Psoas muscle (tissue), 8 donors: Measurements from ENCODE around the gene SLC16A9. TPM values are rescaled to one million over a fixed set of nuclear protein-coding genes. Genes with fewer than 3 reads are reported as not detected.

ENCODE experiments used
- ATAC-seq, 4 donors: fragments of 200-7000 bp; cut with Tn5 transposase; one replicate each; pipeline ENCODE4 v1.9.1; 2020; ENCODE audit warnings: moderate library complexity in 3 of 4, mild to moderate bottlenecking in 2 of 4
- DNase-seq, 2 donors: peaks; one replicate each; pipeline ENCODE4 v3.0.0-alpha.2; 2020
- H3K27ac ChIP-seq: fragments of 200-600 bp; one replicate; pipeline ENCODE4 v1.8.0; 2022
- H3K27me3 ChIP-seq, 3 donors: fragments of 200-600 bp in 1 of 3; one replicate each; pipeline versions ENCODE4 v1.6.1 to v1.8.0; 2013 to 2022; ENCODE audit warnings: low read length in 2 of 3, mild to moderate bottlenecking in 2 of 3, moderate library complexity in 1 of 3; ENCODE audit not compliant: insufficient read depth in 3 of 3
- H3K36me3 ChIP-seq, 2 donors: fragments of 200-600 bp in 1 of 2; one replicate each; pipeline versions ENCODE4 v1.6.1 to v1.8.0; 2013 to 2022; ENCODE audit warnings: low read depth in 1 of 2, mild to moderate bottlenecking in 1 of 2, moderate library complexity in 1 of 2; ENCODE audit not compliant: insufficient read depth in 1 of 2
- H3K4me1 ChIP-seq: fragments of 200-600 bp; one replicate; pipeline ENCODE4 v1.8.0; 2022
- H3K4me3 ChIP-seq: fragments of 200-600 bp; one replicate; pipeline ENCODE4 v1.8.0; 2022; ENCODE audit warnings: mild to moderate bottlenecking
- H3K9me3 ChIP-seq: fragments of 200-600 bp; one replicate; pipeline ENCODE4 v1.8.0; 2022
- CTCF ChIP-seq: fragments of 200-600 bp; IDR thresholded peaks from one replicate; pipeline ENCODE4 v1.8.0; 2022; ENCODE audit warnings: antibody characterized with exemption
- WGBS, 3 donors: extraction: QIAGEN DNeasy Blood & Tissue Kit; methylation state at CpG; one replicate each; pipeline versions ENCODE4 v1.1.6 to v1.1.7; 2013; 5-methylcytosine and 5-hydroxymethylcytosine counted together
- intact Hi-C, 2 donors: fragments of 100-400 bp; cut with DNase I; formaldehyde crosslinking; loops; one replicate each; pipeline versions ENCODE4 v1.11.0 to v1.14.2; 2022
- polyA plus RNA-seq, 3 donors: library from polyadenylated mRNA; stranded (reverse); fragments of 200-250 nt; gene quantifications; one replicate each; pipeline ENCODE4 v1.2.3, GENCODE V29; 2013
- total RNA-seq, 4 donors: library from RNA; stranded (reverse); fragmentation: NEBNext Ultra II Directional in 2 of 4; extraction: Animal tissue kit (Norgen Biotek cat#: 25700) in 2 of 4; gene quantifications; one replicate each; pipeline versions ENCODE4 v1.2.1 to v1.2.4, GENCODE V29; 2021 to 2023
- donor health status: healthy with polysubstance abuse.
- donor health status: DM: no; HTN: no; CAD: no; lungs with moderate emphysema.
- donor health status: Bipolar disorder and iron deficiency.
- donor health status: healthy.
- donor health status: DM: yes; HTN: yes; CAD: no.
- donor health status: DM: no; HTN: no; CAD: no.
- donor health status: DM: no; HTN: no; CAD: no.
- donor health status: DM: yes; HTN: yes; CAD: no.

Gene SLC16A9
- total and polyA plus RNA-seq, 7 donors, result 0.01 to 3.1 (median 0.84) TPM

GRCh38 chr10:59713196-59713821 is 3.7 kb upstream of the SLC16A9 start:
- H3K9me3 ChIP-seq, result no peaks in the 10 kb centered on the region
- H3K4me3 ChIP-seq, result no peak overlapping the region
- no peaks in the 10 kb centered on the region for H3K36me3 ChIP-seq
- no peak overlapping the region for H3K27ac ChIP-seq
- intact Hi-C loops, result loop anchor here in 1 of 2 donors (5.0 kb wide), 1 partner anchor 39 kb away; the partner anchor contains the start of gene MRLN
- DNase-seq, result no peak
- H3K4me1 ChIP-seq, result peaks cover 18% of the 10 kb centered on the region
- TF ChIP-seq CTCF, result no peak
- no peaks in the 10 kb centered on the region for H3K27me3 ChIP-seq
- WGBS, 3 donors, result 80 to 93% (median 86%) methylated on average over 7 of the region's 7 CpGs
- ATAC-seq, result no peak

DNA sequence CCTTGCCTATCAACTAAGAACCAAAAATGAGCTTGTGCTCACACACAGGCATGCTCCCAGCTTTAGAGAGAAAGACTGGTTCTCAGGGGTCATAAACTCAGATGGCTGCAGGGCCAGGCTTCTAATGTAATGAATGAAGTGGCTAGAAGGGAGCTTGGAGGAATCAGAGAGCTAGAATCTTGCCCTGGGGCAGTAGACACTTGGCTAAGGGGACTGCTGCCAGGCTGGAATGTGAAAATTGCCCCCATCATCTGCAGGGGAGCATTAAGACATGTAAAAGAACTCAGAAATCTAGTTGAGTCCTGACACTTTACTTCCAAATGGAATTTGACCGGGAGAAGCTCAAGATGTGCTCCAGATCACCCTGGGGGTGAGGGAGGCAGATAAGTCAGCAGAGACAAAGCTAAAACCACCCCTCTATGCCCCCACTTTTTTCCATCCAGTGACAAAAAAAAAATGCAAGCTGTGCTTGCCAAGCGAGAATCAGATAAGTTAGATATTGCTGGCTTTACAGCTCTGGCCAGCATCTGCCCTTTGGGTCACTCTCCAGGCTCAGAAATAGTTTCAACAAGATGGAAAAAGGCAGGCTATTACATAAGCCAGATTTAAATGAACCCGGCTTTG is 2.3 kb upstream of the SLC16A9 start:
- 49 to 64% (median 50%) methylated on average over 3 of the region's 3 CpGs for WGBS, 3 donors
- H3K4me3 ChIP-seq, result no peak overlapping the region
- H3K27me3 ChIP-seq, result no peaks in the 10 kb centered on the region
- no peak overlapping the region for H3K27ac ChIP-seq
- DNase-seq (no peak), ATAC-seq (no peak)
- intact Hi-C loops, result loop anchor here (2.0 to 5.0 kb wide), 2 partner anchors 40 to 97 kb away; partner anchors contain the start of gene MRLN (in 1 of the 2)
- no peaks in the 10 kb centered on the region for H3K36me3 ChIP-seq
- no peaks in the 10 kb centered on the region for H3K9me3 ChIP-seq
- no peak for TF ChIP-seq CTCF
- H3K4me1 ChIP-seq, result peaks cover 18% of the 10 kb centered on the region

- H3K27ac ChIP-seq, result peak overlapping the region; percentile 78
- DNase-seq, result peak; percentile 16 to 71
- peak; percentile 56 to 74 (median 64) for ATAC-seq
- peaks cover 12% of the 10 kb centered on the region for H3K4me1 ChIP-seq
- H3K4me3 ChIP-seq, result peak overlapping the region; percentile 84
- H3K9me3 ChIP-seq, result no peaks in the 10 kb centered on the region
- no peaks in the 10 kb centered on the region for H3K27me3 ChIP-seq
- TF ChIP-seq CTCF, result no peak
- intact Hi-C loops, result loop anchor here in 1 of 2 donors (5.0 kb wide), 1 partner anchor 43 kb away; the partner anchor contains the start of gene MRLN
- 1 to 2% (median 1%) methylated on average over 38 to 42 of the region's 42 CpGs for WGBS, 3 donors
- no peaks in the 10 kb centered on the region for H3K36me3 ChIP-seq
These were observed 745 bp downstream of the SLC16A9 start for GRCh38 chr10:59708816-59709394.

GRCh38 chr10:59706851-59707797 is 2.5 kb downstream of the SLC16A9 start:
- intact Hi-C loops, result loop anchor here in 1 of 2 donors (5.0 kb wide), 1 partner anchor 45 kb away; the partner anchor contains the start of gene MRLN
- 94 to 98% (median 95%) methylated on average over 8 of the region's 8 CpGs for WGBS, 3 donors
- H3K36me3 ChIP-seq, result no peaks in the 10 kb centered on the region
- H3K4me3 ChIP-seq, result no peak overlapping the region
- no peaks in the 10 kb centered on the region for H3K9me3 ChIP-seq
- ATAC-seq, result no peak
- H3K27me3 ChIP-seq, result no peaks in the 10 kb centered on the region
- no peak for TF ChIP-seq CTCF
- no peak for DNase-seq
- peaks cover 6% of the 10 kb centered on the region for H3K4me1 ChIP-seq
- H3K27ac ChIP-seq, result no peak overlapping the region
